ENCODE measurements around the gene UBB. TPM values are rescaled to one million over a fixed set of nuclear protein-coding genes. Genes with fewer than 3 reads are reported as not detected.

Gene UBB
- total RNA-seq, 2 experiments from 2014 or later = 1,415 to 1,441 TPM

- Mint-ChIP-seq H3K27ac (peak overlapping the region; percentile 79), H3K9me3 (ENCODE audit: insufficient read depth) (no peaks in the 10 kb centered on the region), H3K36me3 (ENCODE audit: low read depth) (peaks cover 10% of the 10 kb centered on the region), H3K4me3 (peak overlapping the region; percentile 83), H3K4me1 (ENCODE audit: low read depth) (peaks cover 25% of the 10 kb centered on the region), H3K27me3 (ENCODE audit: low read depth) (peaks cover 3% of the 10 kb centered on the region)
- DNase-seq = peak; percentile 50
- ChIA-PET CTCF (interaction anchor here (0.7 to 3.4 kb wide), 14 partner anchors 9 to 348 kb away, joined by 3 to 26 read pairs (median 4); partner anchors contain the start of gene TRPV2), POLR2A (interaction anchor here (0.8 to 2.4 kb wide), 6 partner anchors 10 to 184 kb away, joined by 3 to 19 read pairs (median 6); partner anchors contain the start of genes TRPV2 and UBB)
- ATAC-seq = peak; percentile 38
Observed at GRCh38 chr17:16352303-16352666, 28.6 kb upstream of the UBB start.

DNA sequence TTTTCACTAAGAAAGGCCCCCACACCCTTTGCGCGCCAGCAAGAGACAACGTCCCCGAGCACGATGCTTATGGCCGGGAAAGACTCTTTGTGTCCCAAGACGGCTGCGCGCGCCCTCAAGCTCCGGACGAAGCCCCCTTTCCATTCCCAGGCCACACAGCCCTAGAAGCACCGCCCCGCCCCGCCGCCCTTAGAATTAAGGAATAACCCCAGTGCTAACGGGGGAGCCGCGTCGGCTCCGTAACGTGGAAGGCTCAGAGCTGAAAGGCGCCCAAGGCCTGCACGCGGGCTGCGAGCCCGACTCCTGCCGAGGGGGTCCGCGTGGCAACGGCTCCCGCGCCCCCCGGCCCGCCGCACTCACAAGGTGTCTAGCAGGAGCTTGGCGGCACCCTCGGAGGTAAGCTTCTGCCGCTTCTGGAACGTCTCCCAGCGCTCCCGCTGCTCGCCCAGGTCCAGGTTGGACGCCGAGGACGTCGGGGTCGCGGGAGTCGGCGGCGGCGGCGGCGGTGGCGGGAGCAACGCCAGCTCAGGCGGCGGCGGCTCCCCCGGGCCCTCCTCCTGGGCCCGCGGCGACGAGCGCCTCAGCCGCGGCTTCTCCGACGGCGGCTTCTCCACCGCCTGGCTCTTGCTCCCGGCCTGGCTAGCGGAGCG is 28.1 kb upstream of the UBB start:
- peak; percentile 39 for DNase-seq
- POLR2A ChIA-PET = interaction anchor here (0.7 to 2.4 kb wide), 8 partner anchors 28 to 183 kb away, joined by 3 to 19 read pairs (median 4); partner anchors contain the start of genes TRPV2 and UBB

DNA sequence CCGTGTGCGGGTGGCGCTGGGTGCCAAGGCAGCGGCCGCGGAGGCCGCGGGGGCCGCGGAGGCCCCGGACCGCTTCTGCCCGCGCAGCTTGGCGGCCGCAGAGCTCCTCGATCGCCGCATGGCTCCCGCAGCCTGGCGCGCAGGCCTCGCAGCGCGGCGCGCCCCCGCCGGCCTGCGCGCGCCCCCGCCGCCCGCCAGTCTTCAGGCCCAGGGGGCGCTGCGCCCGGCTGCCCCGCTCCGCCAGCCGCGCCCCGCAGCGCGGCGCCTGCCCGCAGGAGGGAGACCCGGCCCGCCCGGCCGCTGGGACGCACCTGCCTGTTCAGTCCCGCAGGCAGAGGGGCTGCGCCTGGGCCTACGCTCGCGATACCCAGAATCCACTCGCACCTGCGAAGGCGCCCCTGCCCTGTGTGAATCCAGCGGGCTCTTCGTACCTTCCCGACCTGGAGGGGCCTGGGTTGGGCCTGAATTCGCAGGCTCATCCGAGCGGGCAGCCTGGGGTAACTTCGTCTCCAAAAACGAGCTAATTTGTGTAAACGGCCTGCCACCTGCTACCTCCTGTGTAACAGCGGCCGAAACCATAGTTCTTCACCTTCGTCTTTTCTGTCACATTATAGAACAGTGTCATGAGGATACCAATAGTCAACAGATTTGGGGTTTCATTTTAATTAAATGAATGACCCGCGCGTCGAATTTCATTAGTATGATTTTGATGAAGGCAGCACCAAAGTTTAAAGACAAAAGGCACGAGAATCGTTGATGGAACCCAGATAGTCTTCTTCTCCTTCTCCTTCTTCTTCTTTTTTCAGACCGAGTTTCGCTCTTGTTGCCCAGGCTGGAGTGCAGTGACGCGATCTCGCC is 27.3 kb upstream of the UBB start, which contains the start of gene CENPV:
Gene CENPV (minus strand): TSS at position 153 of the 858 bp plus-strand sequence. CDS start 33 bp downstream, at position 120.
- peak; percentile 67 for DNase-seq
- peak; percentile 87 for ATAC-seq
- ChIA-PET POLR2A (interaction anchor here (0.7 to 2.4 kb wide), 7 partner anchors 20 to 182 kb away, joined by 3 to 19 read pairs (median 4); partner anchors contain the start of genes TRPV2 and UBB), CTCF (interaction anchor here (0.8 to 3.3 kb wide), 12 partner anchors 10 to 349 kb away, joined by 3 to 21 read pairs (median 4); partner anchors contain the start of gene TRPV2)
- H3K4me3 Mint-ChIP-seq = peak within 1 kb of the TSS; percentile 83
- H3K9me3 Mint-ChIP-seq (ENCODE audit: insufficient read depth) = no peaks in the 10 kb centered on the region
- peaks cover 7% of the 10 kb centered on the region for H3K36me3 Mint-ChIP-seq (ENCODE audit: low read depth)
- peaks cover 25% of the 10 kb centered on the region for H3K4me1 Mint-ChIP-seq (ENCODE audit: low read depth)
- peaks cover 9% of the 10 kb centered on the region for H3K27me3 Mint-ChIP-seq (ENCODE audit: low read depth)
- peak within 1 kb of the TSS; percentile 79 for H3K27ac Mint-ChIP-seq

More for the DNA sequence above, 28.1 kb upstream of the UBB start:
- Mint-ChIP-seq H3K4me3 (peak overlapping the region; percentile 83), H3K27ac (peak overlapping the region; percentile 79), H3K36me3 (ENCODE audit: low read depth) (peaks cover 7% of the 10 kb centered on the region), H3K27me3 (ENCODE audit: low read depth) (peaks cover 3% of the 10 kb centered on the region), H3K4me1 (ENCODE audit: low read depth) (peaks cover 25% of the 10 kb centered on the region), H3K9me3 (ENCODE audit: insufficient read depth) (no peaks in the 10 kb centered on the region)
- ATAC-seq = peak; percentile 81
- CTCF ChIA-PET = interaction anchor here (0.8 to 3.3 kb wide), 15 partner anchors 8 to 348 kb away, joined by 3 to 21 read pairs (median 4); partner anchors contain the start of gene TRPV2

- no peak for ATAC-seq
- Mint-ChIP-seq H3K36me3 (ENCODE audit: low read depth) (peaks cover 2% of the 10 kb centered on the region), H3K9me3 (ENCODE audit: insufficient read depth) (no peaks in the 10 kb centered on the region), H3K4me3 (peak overlapping the region; percentile 72), H3K27ac (no peak overlapping the region), H3K27me3 (ENCODE audit: low read depth) (peaks cover 9% of the 10 kb centered on the region), H3K4me1 (ENCODE audit: low read depth) (peaks cover 25% of the 10 kb centered on the region)
- CTCF ChIA-PET = interaction anchor here (1.8 kb wide), 1 partner anchor 9 kb away, joined by 15 read pairs; no protein-coding TSS in a partner anchor
- no peak for DNase-seq
- POLR2A ChIA-PET = interaction anchor here (1.0 to 2.4 kb wide), 2 partner anchors 19 to 26 kb away, joined by 3 to 19 read pairs; partner anchors contain the start of gene UBB
Observed at GRCh38 chr17:16354585-16354984, 26.3 kb upstream of the UBB start.

GRCh38 chr17:16358394-16358793 is 22.5 kb upstream of the UBB start:
- DNase-seq (no peak), ATAC-seq (no peak)
- H3K9me3 Mint-ChIP-seq (ENCODE audit: insufficient read depth) = no peaks in the 10 kb centered on the region
- H3K4me1 Mint-ChIP-seq (ENCODE audit: low read depth) = peaks cover 5% of the 10 kb centered on the region
- H3K36me3 Mint-ChIP-seq (ENCODE audit: low read depth) = no peaks in the 10 kb centered on the region
- ChIA-PET CTCF (no interaction called here), POLR2A (interaction anchor here (0.7 kb wide), 1 partner anchor 22 kb away, joined by 3 read pairs; the partner anchor contains the start of gene UBB)
- no peak overlapping the region for H3K4me3 Mint-ChIP-seq
- no peak overlapping the region for H3K27ac Mint-ChIP-seq
- H3K27me3 Mint-ChIP-seq (ENCODE audit: low read depth) = peaks cover 9% of the 10 kb centered on the region

DNA sequence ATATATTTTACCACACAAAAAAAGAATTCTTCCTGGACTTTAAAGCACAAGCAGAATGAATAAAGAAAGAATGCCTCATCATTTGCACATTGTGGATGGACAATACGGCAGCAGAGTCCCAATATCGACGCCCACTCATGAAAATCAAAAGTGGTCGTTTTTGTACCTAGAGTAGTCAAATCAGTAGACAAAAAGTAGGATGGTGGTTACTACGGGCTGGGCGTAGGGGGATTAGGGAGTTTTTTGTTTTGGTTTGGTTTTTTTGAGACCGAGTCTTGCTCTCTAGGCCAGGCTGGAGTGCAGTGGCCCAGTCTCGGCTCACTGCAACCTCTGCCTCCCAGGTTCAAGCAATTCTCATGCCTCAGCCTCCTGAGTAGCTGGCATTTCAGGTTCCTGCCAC is 19.0 kb upstream of the UBB start:
- no peaks in the 10 kb centered on the region for H3K36me3 Mint-ChIP-seq (ENCODE audit: low read depth)
- no peak for ATAC-seq
- peaks cover 3% of the 10 kb centered on the region for H3K4me1 Mint-ChIP-seq (ENCODE audit: low read depth)
- no peak overlapping the region for H3K27ac Mint-ChIP-seq
- DNase-seq = no peak
- H3K9me3 Mint-ChIP-seq (ENCODE audit: insufficient read depth) = no peaks in the 10 kb centered on the region
- H3K4me3 Mint-ChIP-seq = no peak overlapping the region
- CTCF ChIA-PET = interaction anchor here (2.9 to 6.2 kb wide), 2 partner anchors 9 to 54 kb away, joined by 21 to 88 read pairs; partner anchors contain the start of genes CENPV and TRPV2
- H3K27me3 Mint-ChIP-seq (ENCODE audit: low read depth) = peaks cover 10% of the 10 kb centered on the region
- POLR2A ChIA-PET = no interaction called here

- peak; percentile 87 for DNase-seq
- ATAC-seq = peak; percentile 96
- Mint-ChIP-seq H3K27ac (no peak overlapping the region), H3K4me1 (ENCODE audit: low read depth) (peaks cover 3% of the 10 kb centered on the region), H3K9me3 (ENCODE audit: insufficient read depth) (no peaks in the 10 kb centered on the region), H3K36me3 (ENCODE audit: low read depth) (no peaks in the 10 kb centered on the region), H3K27me3 (ENCODE audit: low read depth) (peaks cover 5% of the 10 kb centered on the region), H3K4me3 (no peak overlapping the region)
- CTCF ChIA-PET = interaction anchor here (0.6 to 6.2 kb wide), 44 partner anchors 9 to 270 kb away, joined by 3 to 88 read pairs (median 5); partner anchors contain the start of genes CENPV, TRPV2 and UBB
- POLR2A ChIA-PET = interaction anchor here (0.6 to 3.1 kb wide), 3 partner anchors 11 to 52 kb away, joined by 3 to 22 read pairs (median 13); partner anchors contain the start of genes TRPV2 and UBB
Observed at GRCh38 chr17:16363749-16364536, 16.9 kb upstream of the UBB start.

DNA sequence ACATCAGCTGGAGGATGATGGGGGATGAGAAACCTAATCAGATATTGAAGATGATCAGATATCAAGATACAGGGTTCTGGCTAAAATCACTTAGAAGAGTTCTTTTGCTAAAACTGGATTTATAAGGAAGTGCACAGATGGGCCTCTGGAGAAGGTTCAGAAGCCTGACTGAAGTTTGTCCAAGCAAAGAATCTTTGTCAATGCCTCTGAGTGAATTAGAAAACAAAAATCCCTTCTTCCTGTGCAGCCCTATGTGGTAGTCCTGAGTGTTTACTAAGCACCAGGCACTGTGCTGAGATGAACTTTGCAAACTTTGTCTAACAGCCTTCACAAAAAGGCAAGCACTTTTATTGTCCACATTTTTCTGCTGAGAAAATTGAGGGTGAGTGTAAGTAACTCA is 16.3 kb upstream of the UBB start:
- Mint-ChIP-seq H3K27me3 (ENCODE audit: low read depth) (peaks cover 5% of the 10 kb centered on the region), H3K4me1 (ENCODE audit: low read depth) (peaks cover 3% of the 10 kb centered on the region), H3K36me3 (ENCODE audit: low read depth) (no peaks in the 10 kb centered on the region), H3K27ac (no peak overlapping the region), H3K9me3 (ENCODE audit: insufficient read depth) (no peaks in the 10 kb centered on the region), H3K4me3 (no peak overlapping the region)
- DNase-seq (no peak), ATAC-seq (no peak)
- ChIA-PET POLR2A (interaction anchor here (2.8 to 3.1 kb wide), 2 partner anchors 16 to 51 kb away, joined by 13 to 22 read pairs; partner anchors contain the start of genes TRPV2 and UBB), CTCF (interaction anchor here (0.8 to 6.2 kb wide), 31 partner anchors 8 to 157 kb away, joined by 3 to 88 read pairs (median 9); partner anchors contain the start of genes CENPV, TRPV2 and UBB)

- Mint-ChIP-seq H3K4me1 (ENCODE audit: low read depth) (no peaks in the 10 kb centered on the region), H3K9me3 (ENCODE audit: insufficient read depth) (no peaks in the 10 kb centered on the region), H3K36me3 (ENCODE audit: low read depth) (no peaks in the 10 kb centered on the region), H3K27me3 (ENCODE audit: low read depth) (no peaks in the 10 kb centered on the region), H3K4me3 (no peak overlapping the region), H3K27ac (no peak overlapping the region)
- no peak for ATAC-seq
- ChIA-PET POLR2A (no interaction called here), CTCF (interaction anchor here (2.1 kb wide), 1 partner anchor 8 kb away, joined by 15 read pairs; no protein-coding TSS in a partner anchor)
- DNase-seq = no peak
Observed at GRCh38 chr17:16371742-16372141, 9.1 kb upstream of the UBB start.

DNA sequence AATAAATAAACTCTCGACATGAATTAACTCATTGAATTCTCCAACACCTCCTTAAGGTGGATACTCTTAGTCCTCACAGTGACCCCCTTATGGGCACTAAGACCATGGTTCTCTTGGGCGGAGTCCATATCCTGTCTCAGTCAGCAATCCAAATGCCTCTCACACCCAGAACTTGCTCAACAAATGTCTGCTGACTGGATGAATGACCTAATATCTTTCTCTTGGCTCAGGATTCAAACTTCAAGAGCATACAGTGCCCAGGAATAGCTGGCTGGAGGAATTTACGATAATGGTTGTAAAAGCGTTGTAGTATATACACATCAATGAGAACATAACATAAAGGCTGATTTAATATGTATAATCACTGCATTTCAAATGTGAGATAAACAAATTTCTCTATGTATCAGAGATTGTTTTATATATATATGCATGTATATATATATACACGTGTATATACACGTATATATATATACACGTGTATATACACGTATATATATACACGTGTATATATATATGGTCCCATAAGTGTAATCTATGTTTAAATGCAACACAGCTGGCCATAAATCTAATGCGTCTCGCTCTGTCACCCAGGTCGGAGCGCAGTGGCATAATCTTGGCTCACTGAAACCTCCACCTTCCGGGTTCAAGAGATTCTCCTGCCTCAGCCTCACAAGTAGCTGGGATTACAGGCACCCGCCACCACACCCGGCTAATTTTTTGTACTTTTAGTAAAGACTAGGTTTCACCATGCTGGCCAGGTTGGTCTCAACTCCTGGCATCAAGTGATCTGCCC is 6.5 kb upstream of the UBB start:
- Mint-ChIP-seq H3K9me3 (ENCODE audit: insufficient read depth) (no peaks in the 10 kb centered on the region), H3K4me1 (ENCODE audit: low read depth) (no peaks in the 10 kb centered on the region), H3K27me3 (ENCODE audit: low read depth) (no peaks in the 10 kb centered on the region), H3K27ac (no peak overlapping the region), H3K4me3 (no peak overlapping the region), H3K36me3 (ENCODE audit: low read depth) (no peaks in the 10 kb centered on the region)
- DNase-seq = no peak
- no peak for ATAC-seq
- ChIA-PET POLR2A (interaction anchor here (0.6 kb wide), 1 partner anchor 11 kb away, joined by 3 read pairs; no protein-coding TSS in a partner anchor), CTCF (interaction anchor here (0.5 to 2.5 kb wide), 3 partner anchors 10 to 67 kb away, joined by 3 to 18 read pairs (median 3); no protein-coding TSS in a partner anchor)

Measured in activated CD8-positive, alpha-beta T cell treated with anti-CD3 and anti-CD28 coated beads, Interleukin-2, amount 10 ng/mL, durations not matched to agents 7 days and 5 days (primary cell).